NCI-H2196 treated with DMSO at 0.1 percent for 48 hours (cell line): ENCODE measurements around the gene OLFML2A.

ENCODE experiments used
- DNase-seq: peaks from one replicate; lab custom pipeline; 2025; ENCODE audit not compliant: unreplicated experiment; lab: John Stamatoyannopoulos, UW

The OLFML2A gene

DNA sequence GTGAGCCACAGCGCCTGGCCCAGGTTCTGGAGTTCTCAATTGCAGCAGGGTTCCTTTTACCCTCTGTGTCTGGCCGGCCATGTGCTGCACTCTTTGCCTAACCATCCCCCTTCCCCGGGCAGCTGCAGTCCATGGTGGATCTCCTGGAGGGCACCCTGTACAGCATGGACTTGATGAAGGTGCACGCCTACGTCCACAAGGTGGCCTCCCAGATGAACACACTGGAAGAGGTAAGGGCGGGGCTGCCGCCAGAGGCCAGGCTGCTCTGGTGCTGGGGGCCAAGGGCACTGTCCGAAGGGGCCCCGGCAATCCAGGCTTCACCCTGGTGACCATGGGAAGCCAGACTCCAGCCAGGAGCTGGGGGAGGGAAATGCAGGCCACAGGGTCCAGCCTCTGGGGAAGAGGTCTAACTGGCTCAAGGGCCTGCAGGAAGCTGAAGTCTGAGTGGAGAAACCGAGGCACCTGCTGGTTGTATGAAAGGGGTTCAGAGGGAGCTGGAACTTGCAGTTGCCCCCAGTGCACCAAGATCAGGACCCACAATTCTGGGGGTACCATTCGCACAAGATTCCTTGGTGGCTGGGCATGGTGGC, 18.1 kb downstream of the OLFML2A start:
- DNase-seq = no peak

- no peak for DNase-seq
Measured at GRCh38 chr9:124795881-124796431, 19.0 kb downstream of the OLFML2A start.

GRCh38 chr9:124797343-124798103, 20.6 kb downstream of the OLFML2A start:
- no peak for DNase-seq

- no peak for DNase-seq
Measured at GRCh38 chr9:124799274-124800006, 22.5 kb downstream of the OLFML2A start.

DNA sequence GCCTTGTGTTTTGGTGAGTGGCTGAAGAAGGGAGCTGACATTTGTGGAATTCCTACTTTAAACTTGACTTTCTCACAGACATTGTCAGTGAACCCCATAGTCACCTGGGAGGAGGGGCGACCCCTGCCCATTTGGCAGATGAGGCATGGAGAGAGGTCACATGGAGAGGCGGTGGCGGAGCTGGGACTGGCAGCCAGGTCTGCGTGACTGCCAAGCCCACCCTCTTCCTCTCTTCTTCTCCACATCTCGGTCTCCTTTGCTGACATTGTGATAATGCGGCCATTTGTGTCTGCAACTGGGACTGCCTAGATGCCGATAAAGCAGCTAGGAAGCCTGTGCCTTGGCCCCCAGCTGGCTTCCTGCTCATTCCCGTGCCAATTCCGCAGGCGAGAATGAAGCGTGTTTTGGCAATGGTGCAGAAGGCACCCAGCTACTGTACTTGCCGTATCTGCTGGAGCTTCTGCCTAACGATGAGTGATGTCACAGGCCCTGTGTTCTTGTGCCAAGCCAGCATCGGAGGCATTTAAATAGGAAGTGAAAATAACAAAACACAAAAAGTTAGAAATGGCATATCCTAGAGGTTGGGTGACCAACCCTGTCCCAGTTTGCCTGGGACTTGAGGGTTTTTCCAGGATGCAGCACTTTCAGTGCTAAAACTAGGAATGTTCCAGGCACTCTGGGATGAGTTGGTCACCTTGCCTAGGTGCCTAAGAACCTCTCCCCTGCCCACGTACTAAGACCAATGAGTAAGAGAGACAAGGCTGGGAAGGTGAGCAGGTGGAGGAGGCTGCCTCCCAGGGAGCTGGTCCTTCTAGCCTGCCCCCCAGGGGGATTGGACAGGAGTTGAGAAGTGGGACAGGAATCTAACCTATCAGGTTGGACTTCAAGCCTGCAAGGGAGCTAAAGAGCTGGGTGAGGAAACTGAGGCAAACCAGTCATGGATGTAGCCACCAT, 23.6 kb downstream of the OLFML2A start:
- no peak for DNase-seq

- no peak for DNase-seq
Measured at GRCh38 chr9:124801356-124801755, 24.4 kb downstream of the OLFML2A start.

GRCh38 chr9:124802426-124802825, 25.5 kb downstream of the OLFML2A start:
- no peak for DNase-seq

- no peak for DNase-seq
Measured at GRCh38 chr9:124803911-124804310, 27.0 kb downstream of the OLFML2A start.

DNA sequence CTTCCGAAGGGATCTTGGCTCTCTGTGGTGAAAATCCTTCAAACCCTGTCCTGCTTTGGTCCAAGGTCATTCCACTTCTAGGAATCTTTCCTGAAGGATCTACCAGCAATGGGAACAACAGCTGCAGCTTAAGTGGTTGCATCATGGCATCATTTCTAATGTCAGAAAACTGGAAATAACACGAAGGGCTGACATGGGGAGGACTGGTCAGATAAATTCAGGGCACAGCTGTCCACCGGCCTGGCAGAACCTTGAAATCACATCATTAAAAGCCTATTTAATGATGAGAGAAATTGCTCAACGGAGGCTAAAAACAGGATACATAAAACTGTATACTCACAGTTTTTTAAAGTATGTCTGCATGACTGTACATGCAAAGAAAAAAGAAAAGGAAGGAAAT, 28.3 kb downstream of the OLFML2A start:
- no peak for DNase-seq

- no peak for DNase-seq
Measured at GRCh38 chr9:124808246-124808956, 31.5 kb downstream of the OLFML2A start.

- no peak for DNase-seq
Measured at GRCh38 chr9:124809211-124809610, 32.3 kb downstream of the OLFML2A start.

DNA sequence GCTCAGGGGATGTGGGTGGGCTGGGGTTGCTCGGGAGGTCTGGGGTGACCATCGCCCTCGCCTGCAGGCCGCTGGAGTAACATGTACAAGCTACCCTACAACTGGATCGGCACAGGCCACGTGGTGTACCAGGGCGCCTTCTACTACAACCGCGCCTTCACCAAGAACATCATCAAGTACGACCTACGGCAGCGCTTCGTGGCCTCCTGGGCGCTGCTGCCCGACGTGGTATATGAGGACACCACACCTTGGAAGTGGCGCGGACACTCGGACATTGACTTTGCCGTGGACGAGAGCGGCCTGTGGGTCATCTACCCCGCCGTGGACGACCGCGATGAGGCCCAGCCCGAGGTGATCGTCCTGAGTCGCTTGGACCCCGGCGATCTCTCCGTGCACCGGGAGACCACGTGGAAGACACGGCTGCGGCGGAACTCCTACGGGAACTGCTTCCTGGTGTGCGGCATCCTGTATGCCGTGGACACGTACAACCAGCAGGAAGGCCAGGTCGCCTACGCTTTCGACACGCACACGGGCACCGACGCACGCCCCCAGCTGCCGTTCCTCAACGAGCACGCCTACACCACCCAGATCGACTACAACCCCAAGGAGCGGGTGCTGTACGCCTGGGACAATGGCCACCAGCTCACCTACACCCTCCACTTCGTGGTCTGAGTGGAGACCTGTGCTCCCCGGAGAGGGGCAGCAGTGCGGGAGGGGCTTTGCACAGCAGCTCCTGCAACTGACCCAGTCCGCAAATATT, 33.0 kb downstream of the OLFML2A start:
- DNase-seq = no peak

GRCh38 chr9:124810663-124811355, 33.9 kb downstream of the OLFML2A start:
- DNase-seq = no peak

DNA sequence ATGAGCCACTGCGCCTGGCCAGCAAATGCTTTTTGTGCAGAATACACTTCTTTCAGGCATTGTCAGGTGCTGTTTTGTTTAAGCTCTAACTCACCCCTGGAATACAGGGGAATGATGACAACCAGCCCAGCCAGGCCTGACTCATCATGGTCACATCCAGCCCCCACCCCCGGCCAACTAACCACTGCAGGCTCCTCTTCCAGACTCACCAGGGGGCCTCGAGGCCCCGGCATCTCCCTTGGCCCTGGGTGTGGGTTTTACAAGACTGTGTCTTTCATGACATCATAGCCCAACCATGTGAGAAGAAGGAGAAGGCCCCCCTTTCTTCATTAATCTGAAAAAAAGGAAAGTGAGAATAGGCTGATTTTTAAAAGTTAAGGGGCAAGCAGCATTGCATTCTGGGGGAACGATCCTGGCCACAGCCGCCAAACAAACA, 35.5 kb downstream of the OLFML2A start:
- no peak for DNase-seq

DNA sequence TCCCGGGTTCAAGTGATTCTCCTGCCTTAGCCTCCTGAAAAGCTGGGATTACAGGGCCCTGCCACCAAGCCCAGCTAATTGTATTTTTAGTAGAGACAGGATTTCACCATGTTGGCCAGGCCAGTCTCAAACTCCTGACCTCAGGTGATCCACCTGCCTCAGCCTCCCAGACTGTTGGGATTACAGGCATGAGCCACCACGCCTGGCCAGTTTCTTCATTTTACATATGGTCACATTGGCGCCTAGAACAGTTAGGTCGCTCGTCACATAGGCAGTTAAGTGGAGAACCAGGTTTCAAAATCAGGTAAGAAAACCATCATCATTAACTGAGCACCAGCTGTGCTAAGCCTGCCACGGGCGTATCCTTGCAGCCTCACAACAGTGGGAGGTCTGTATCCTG, 36.1 kb downstream of the OLFML2A start:
- no peak for DNase-seq

- no peak for DNase-seq
Measured at GRCh38 chr9:124813501-124814163, 36.7 kb downstream of the OLFML2A start.

DNA sequence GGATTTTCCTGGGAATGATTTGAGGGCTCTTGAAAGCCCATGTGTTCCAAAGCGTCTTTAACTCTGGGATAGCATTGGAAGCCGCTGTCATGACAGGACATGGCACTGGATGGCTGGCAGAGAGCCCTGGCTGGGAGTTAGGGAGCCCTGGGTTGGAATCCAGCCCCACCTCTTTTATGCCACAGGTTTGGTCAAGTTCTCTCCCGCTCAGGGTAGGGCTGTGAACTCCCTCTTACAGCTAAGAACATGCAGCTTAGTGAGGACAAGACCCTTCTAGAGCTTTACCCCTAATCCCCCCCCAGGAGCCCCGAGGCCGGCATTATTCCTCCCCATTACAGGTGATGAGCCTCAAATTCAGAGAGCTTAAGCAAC, 37.2 kb downstream of the OLFML2A start:
- no peak for DNase-seq

DNA sequence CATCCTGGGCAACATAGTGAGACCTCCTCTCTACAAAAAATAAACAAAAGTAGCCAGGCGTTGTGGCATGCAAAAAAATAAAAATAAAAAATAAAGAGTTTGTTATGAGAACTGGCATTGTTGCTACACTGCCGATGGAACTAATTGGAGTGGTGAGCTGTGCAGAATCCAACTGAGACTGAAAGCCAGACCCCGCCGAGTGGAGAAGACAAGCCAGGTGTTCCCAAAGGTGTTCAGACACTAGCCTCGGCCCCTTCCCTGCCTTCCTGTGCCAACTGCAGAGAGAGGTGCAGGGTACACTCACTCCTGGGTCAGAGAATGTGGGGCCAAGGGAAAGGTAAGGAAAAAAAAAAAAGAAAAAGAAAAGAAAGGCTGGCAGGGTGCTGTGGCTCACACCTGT, 38.7 kb downstream of the OLFML2A start:
- DNase-seq = no peak
